ENCODE measurements around the gene ID3. TPM values are rescaled to one million over a fixed set of nuclear protein-coding genes. Genes with fewer than 3 reads are reported as not detected.
A peak's percentile ranks its signal among the peaks of the same experiment; 100 is the strongest.

ID3 gene
- total and polyA plus RNA-seq, 9 of the 15 experiments (the other 6 are each of a cell fraction or from before 2014, with no cell fraction given), result 6.8 to 59.8 (median 23.5) TPM

DNA sequence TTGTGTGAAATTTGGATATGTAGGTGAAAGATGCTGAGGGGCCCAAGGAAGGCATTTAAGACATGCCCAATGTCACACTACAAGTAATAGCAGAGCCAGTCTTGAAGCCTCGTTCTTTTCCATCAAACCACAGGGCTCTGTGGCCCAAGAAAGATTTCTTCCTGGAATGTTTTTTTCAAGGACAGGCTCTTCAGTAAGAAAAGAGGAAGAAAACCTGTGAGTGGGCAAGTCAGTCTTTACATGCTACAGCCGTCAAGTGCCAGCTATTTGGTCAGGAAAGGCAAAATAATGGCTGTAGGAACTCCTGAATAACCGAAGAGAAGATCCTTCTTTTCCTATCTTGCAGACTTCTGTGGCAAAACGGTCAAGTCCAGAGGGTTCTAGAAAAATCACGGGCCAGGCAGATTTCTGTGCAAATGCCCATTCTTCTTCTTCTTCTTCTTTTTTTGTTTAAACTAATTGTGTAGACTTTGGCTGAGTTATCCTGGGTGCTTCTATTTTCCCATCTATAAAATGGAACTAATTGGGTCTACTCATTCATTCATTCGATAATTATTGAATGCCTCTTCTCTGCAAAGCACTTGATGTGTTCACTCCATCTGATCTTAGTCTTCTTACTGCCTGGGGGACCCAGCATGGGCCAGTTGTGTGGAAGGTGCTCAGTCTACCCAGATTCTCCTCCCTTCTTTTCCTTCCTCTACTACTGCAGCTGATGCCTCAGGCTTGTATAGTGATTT, 1.9 kb upstream of the ID3 start:
- ATAC-seq (no peak), DNase-seq (ENCODE audit: extremely low read depth in 1 of 4, low spot score in 3 of 4) (no peak), FAIRE-seq (no peak)
- TF ChIP-seq ZNF24 (IDR thresholded peaks at IDR 0.05) (peak; percentile 64; the same call in 1 of the 2 replicates), PCBP2 (IDR thresholded peaks at IDR 0.05; ENCODE audit: low read depth, low read length, poor library complexity, severe bottlenecking) (no peak), ZNF445 (CRISPR knock-in tag; IDR thresholded peaks at IDR 0.05; ENCODE audit: low read depth) (no peak), MTA3 (IDR thresholded peaks at IDR 0.05; ENCODE audit: borderline replicate concordance) (no peak), PTTG1 (tag; IDR thresholded peaks at IDR 0.05; ENCODE audit: low read depth) (peak; percentile 18; the same call in 1 of the 2 replicates), ZNF668 (CRISPR knock-in tag; IDR thresholded peaks at IDR 0.05) (no peak), RHOXF2B (CRISPR knock-in tag; conservative IDR thresholded peaks at IDR 0.05) (no peak)
- TF ChIP-seq, protein P1, sequence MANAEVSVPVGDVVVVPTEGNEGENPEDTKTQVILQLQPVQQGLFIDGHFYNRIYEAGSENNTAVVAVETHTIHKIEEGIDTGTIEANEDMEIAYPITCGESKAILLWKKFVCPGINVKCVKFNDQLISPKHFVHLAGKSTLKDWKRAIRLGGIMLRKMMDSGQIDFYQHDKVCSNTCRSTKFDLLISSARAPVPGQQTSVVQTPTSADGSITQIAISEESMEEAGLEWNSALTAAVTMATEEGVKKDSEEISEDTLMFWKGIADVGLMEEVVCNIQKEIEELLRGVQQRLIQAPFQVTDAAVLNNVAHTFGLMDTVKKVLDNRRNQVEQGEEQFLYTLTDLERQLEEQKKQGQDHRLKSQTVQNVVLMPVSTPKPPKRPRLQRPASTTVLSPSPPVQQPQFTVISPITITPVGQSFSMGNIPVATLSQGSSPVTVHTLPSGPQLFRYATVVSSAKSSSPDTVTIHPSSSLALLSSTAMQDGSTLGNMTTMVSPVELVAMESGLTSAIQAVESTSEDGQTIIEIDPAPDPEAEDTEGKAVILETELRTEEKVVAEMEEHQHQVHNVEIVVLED (CRISPR knock-in tag; IDR thresholded peaks at IDR 0.05), result no peak
- TF ChIP-seq, protein P2, sequence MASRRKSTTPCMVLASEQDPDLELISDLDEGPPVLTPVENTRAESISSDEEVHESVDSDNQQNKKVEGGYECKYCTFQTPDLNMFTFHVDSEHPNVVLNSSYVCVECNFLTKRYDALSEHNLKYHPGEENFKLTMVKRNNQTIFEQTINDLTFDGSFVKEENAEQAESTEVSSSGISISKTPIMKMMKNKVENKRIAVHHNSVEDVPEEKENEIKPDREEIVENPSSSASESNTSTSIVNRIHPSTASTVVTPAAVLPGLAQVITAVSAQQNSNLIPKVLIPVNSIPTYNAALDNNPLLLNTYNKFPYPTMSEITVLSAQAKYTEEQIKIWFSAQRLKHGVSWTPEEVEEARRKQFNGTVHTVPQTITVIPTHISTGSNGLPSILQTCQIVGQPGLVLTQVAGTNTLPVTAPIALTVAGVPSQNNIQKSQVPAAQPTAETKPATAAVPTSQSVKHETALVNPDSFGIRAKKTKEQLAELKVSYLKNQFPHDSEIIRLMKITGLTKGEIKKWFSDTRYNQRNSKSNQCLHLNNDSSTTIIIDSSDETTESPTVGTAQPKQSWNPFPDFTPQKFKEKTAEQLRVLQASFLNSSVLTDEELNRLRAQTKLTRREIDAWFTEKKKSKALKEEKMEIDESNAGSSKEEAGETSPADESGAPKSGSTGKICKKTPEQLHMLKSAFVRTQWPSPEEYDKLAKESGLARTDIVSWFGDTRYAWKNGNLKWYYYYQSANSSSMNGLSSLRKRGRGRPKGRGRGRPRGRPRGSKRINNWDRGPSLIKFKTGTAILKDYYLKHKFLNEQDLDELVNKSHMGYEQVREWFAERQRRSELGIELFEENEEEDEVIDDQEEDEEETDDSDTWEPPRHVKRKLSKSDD (conservative IDR thresholded peaks at IDR 0.05; ENCODE audit: low read length), result no peak
- POLR2A ChIA-PET, result interaction anchor here (0.5 to 0.7 kb wide), 2 partner anchors 32 to 271 kb away, joined by 3 read pairs; no protein-coding TSS in a partner anchor
- H2AFZ ChIP-seq (ENCODE audit: low read depth, low read length), result no peak overlapping the region
- H3K79me2 ChIP-seq (ENCODE audit: control insufficient read depth, insufficient read depth, low read length), result peaks cover 30% of the 10 kb centered on the region
- no peak overlapping the region for H3K9ac ChIP-seq (ENCODE audit: insufficient read depth in 1 of 2, low read depth in 2 of 2, low read length in 2 of 2)
- H3K27me3 ChIP-seq (ENCODE audit: control insufficient read depth in 2 of 2, insufficient read depth in 2 of 2, low read length in 2 of 2), result no peaks in the 10 kb centered on the region
- H3K4me1 ChIP-seq (replicated peaks in 1 of 2; ENCODE audit: control insufficient read depth in 2 of 2, insufficient read depth in 2 of 2, low read length in 2 of 2), result peaks cover 43 to 57% of the 10 kb centered on the region in 2 experiments
- CTCF ChIA-PET (ENCODE audit: low intra/inter-chr PET ratio), result no interaction called here
- H3K9me3 ChIP-seq (replicated peaks; ENCODE audit: control insufficient read depth, insufficient read depth, low read depth, low read length), result no peaks in the 10 kb centered on the region
- intact Hi-C loops (cut with micrococcal nuclease), result no loop called here
- peak overlapping the region; percentile 57; the same call in 1 of the 3 replicates for H3K27ac ChIP-seq (ENCODE audit: extremely low read depth, low read depth, low read length)
- 20% methylated on average over 6 of the region's 6 CpGs for WGBS (ENCODE audit: insufficient coverage, low coverage, missing lambda C conversion rate)
- in situ Hi-C loops (cut with MboI), result no loop called here
- H3K9me1 ChIP-seq (ENCODE audit: control insufficient read depth, insufficient read depth, low read length), result no peaks in the 10 kb centered on the region
- no TSS peak for BruUV-seq (replicated peaks)
- no peak overlapping the region for H3K4me3 ChIP-seq
- H3K36me3 ChIP-seq (ENCODE audit: control insufficient read depth, insufficient read depth, low read length), result peaks cover 15% of the 10 kb centered on the region
- H3K4me2 ChIP-seq (ENCODE audit: insufficient read depth, low read length), result no peak overlapping the region
- no peaks in the 10 kb centered on the region for H4K20me1 ChIP-seq (replicated peaks; ENCODE audit: control insufficient read depth, insufficient read depth, low read length)
